Glomerular visceral epithelial cell (primary cell): Measurements from ENCODE around the gene AKIRIN1.
"Not testable (repeated sequence)": the region's sequence is repeated elsewhere in the genome, so short reads cannot be mapped to it uniquely, and the experiment has no call there.

Experiments
- DNase-seq: peaks from one replicate; pipeline ENCODE4 v3.0.0-alpha.2; 2016; ENCODE audit errors: extremely low spot score

The AKIRIN1 gene

DNA sequence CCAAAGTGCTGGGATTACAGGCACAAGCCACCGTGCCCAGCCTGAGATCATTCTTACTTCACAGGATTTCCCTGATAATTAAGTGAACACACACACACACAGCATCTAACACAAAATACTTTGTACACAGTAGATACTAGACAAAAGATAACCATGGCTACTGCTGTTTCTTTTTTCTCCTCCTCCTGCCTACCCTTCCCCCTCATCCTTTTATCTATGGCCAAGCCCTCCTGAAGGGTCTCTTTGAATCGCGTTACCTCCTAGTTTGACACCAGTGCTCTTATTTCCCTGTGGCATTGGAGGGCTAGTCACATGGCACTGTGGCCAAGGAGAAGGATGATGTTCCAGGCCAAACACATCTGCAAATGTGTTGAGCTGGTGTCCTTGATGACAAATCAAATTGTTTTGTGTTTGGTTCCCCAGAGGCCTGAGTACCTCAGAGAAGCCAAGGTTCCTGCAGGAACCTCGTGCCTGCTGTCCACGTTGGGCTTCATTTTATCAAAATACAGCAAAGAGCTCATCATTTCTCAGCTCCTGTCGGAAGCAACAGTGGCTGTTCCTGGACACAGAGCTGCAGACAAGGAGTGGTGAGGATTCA, 55.6 kb downstream of the AKIRIN1 start:
- DNase-seq = no peak

DNA sequence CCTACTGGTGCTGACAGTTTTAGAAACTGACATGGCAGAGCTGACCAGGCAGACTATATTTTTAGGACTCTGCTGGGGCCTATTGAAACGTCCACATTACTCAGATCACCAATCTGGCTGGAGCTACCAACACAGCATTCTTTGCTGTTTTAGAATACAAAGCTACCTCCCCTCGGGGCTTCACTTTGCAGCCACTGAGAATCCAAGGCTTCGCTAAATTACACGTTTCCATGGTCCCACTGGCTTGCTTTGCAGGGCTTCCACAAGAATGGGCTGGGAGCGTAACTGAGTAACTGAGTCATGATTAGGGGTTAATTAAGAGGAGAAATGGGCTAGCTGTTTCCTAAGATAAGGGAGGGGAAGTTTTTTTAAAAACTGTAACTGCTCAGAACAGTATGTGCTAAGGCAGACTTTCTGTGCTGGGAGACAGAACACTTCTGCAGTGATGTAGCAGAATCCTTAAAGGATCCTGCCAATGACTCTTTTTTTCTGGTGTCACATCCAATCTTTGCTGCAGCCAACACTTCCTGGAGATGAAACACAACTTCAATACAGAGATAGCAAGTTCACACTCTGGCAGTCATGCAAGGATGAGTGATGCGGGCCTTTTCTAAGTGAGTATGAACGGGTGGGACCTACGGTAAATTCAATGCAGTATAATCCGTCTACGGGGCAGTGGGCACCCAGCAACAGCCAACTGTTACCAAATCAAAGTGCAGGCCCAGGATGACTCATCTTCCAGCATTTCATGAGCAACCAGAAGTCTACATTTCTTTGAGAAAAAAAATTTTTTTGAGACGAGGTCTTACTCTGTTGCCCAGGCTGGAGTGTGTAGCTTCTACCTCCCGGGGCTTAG, 56.5 kb downstream of the AKIRIN1 start:
- DNase-seq = peak; percentile 96

DNA sequence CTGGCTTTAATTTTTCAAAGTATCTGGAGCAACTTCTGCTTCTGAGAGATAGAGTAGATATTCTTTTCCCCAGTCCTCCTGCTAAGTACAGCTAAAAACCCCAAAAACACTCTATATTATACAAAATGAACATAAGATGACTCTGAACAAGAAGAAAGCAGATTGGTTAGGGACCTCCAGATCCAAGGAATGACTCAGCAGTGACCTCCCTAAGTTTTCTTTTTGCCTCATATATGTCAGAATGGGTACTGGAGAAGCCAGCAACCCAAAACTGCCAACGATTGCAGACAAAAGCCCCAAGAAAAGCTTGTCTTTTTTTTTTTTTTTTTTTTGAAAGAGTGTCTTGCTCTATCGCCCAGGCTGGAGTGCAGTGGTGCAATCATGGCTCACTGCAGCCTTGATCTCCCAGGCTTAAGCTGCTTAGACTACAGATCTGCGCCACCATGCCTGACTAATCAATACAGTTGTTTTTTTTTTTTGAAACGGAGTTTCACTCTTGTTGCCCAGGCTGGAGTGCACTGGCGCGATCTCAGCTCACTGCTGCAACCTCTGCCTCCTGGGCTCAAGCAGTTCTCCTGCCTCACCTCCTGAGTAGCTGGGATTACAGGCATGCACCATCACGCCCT, 57.8 kb downstream of the AKIRIN1 start:
- DNase-seq = peak; percentile 18

DNA sequence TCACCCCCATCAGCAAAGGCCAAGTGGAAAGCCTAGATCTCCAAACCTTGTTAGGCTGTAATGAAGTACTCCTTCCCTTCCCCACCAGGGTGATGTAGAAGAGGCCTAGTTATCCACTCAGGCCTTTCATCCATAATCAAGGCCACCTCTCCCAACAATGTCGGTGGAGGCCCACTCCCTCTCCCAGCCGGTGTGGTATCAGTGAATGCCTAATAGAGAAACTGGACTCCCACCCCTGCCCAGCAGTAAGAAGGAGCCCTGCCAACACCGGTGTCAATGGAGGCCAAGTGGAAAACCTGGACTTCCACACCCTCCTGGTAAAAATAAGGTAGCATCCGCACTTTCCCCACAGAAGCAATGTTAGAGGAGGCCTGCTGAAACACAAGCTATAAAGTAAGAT, 58.9 kb downstream of the AKIRIN1 start:
- no peak for DNase-seq

DNA sequence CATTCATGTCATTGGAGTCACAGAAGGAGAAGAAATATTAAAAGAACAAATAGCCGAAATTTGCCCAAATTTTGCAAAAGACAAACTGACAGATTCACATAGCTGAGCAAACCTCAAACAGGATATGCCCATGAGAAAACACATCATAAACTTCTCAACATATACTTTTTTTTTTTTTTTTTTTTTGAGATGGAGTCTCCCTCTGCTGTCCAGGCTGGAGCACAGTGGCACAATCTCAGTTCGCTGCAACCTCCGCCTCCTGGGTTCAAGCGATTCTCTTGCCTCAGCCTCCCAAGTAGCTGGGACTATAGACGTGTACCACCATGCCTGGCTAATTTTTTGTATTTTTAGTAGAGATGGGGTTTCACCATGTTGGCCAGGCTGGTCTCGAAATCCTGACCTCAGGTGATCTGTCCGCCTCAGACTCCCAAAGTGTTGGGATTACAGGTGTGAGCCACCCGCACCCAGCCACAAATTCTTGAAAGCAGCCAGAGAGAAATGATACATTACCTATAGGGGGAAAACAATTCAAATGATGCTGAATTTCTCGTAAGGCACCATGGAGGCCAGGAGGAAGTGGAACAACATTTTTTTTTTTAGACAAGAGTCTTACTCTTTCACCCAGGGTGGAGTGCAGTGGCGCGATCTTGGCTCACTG, 60.2 kb downstream of the AKIRIN1 start:
- DNase-seq = not testable (repeated sequence)

DNA sequence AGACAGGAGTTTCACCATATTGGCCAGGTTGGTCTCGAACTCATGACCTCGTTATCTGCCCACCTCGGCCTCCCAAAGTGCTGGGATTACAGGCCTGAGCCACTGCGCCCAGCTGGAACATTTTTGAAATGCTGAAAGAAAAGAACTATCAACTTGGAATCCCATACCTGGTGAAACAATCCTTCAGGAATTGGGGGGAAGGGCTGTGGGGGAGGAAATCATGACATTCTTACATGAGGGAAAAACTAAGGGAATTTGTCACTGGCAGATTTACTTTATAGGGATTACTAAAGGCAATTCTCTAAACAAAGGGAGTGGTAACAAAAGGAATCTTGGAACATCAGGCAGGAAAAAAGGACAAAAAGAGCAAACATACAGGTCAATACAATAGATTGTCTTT, 60.9 kb downstream of the AKIRIN1 start:
- no peak for DNase-seq

DNA sequence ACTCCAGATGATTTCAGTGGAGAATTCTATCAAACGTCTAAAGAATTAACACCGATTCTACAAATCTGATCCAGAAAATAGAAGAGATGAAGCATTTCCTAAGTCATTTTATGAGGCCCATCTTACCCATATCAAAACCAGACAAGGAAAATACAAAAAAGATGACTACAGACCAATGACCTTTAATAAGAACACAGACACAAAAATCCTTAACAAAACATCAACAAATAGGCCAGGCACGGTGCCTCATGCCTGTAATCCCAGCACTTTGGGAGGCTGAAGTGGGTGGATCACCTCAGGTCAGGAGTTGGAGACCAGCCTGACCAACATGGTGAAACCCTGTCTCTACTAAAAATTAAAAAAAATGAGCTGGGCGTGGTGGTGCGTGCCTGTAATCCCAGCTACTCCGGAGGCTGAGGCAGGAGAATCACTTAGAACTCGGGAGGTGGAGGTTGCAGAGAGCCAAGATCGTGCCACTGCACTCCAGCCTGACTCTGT, 64.2 kb downstream of the AKIRIN1 start:
- DNase-seq = not testable (repeated sequence)
